Measurements from ENCODE around the gene YPEL2. TPM values are rescaled to one million over a fixed set of nuclear protein-coding genes. Genes with fewer than 3 reads are reported as not detected.

Gene YPEL2
- total RNA-seq, 2 experiments from 2014 or later: 9.0 to 10.0 TPM

- ATAC-seq (peak; percentile 37), DNase-seq (peak; percentile 42)
- POLR2A ChIA-PET: interaction anchor here (0.7 to 3.4 kb wide), 10 partner anchors 11 to 127 kb away, joined by 3 to 22 read pairs (median 3); no protein-coding TSS in a partner anchor
These were observed 684 bp downstream of the YPEL2 start for GRCh38 chr17:59331929-59332748.

GRCh38 chr17:59332749-59333377 lies 1.4 kb downstream of the YPEL2 start:
- Mint-ChIP-seq H3K4me3 (peak overlapping the region; percentile 88), H3K9me3 (ENCODE audit: insufficient read depth) (no peaks in the 10 kb centered on the region), H3K27ac (peak overlapping the region; percentile 48), H3K4me1 (ENCODE audit: low read depth) (peaks cover 52% of the 10 kb centered on the region), H3K36me3 (ENCODE audit: low read depth) (peaks cover 2% of the 10 kb centered on the region), H3K27me3 (ENCODE audit: low read depth) (peaks cover 3% of the 10 kb centered on the region)
- ATAC-seq (peak; percentile 11), DNase-seq (peak; percentile 47)
- ChIA-PET POLR2A (interaction anchor here (0.5 to 1.9 kb wide), 9 partner anchors 10 to 702 kb away, joined by 3 to 9 read pairs (median 3); no protein-coding TSS in a partner anchor), CTCF (interaction anchor here (0.7 to 2.6 kb wide), 14 partner anchors 10 to 341 kb away, joined by 3 to 22 read pairs (median 4); no protein-coding TSS in a partner anchor)

More at GRCh38 chr17:59331929-59332748, 684 bp downstream of the YPEL2 start:
- peak overlapping the region; percentile 48 for H3K27ac Mint-ChIP-seq
- peak overlapping the region; percentile 88 for H3K4me3 Mint-ChIP-seq
- peaks cover 2% of the 10 kb centered on the region for H3K36me3 Mint-ChIP-seq (ENCODE audit: low read depth)
- CTCF ChIA-PET: interaction anchor here (0.7 to 2.6 kb wide), 14 partner anchors 11 to 342 kb away, joined by 3 to 22 read pairs (median 4); no protein-coding TSS in a partner anchor
- no peaks in the 10 kb centered on the region for H3K9me3 Mint-ChIP-seq (ENCODE audit: insufficient read depth)
- peaks cover 59% of the 10 kb centered on the region for H3K4me1 Mint-ChIP-seq (ENCODE audit: low read depth)
- H3K27me3 Mint-ChIP-seq (ENCODE audit: low read depth): peaks cover 3% of the 10 kb centered on the region

DNA sequence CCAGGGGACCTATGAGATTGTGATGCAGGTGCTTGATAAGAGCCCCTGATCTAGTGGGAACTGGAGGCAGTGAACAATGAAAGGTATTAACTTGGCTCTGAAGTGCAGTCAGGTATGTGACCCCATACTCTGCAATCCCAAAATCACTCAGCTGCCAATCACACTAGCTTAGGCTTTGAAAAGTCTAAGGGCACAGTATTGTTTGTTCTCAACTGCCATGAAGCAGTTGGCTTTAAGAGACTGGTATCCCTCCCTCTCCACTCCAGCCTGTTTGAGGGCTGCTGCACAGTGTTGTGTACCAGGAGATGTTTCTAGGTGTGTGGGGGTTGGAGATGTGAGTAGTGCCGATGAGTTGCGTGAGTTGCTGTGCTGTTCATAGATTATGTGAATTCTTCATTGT lies 2.4 kb downstream of the YPEL2 start:
- H3K27ac Mint-ChIP-seq: no peak overlapping the region
- DNase-seq (no peak), ATAC-seq (no peak)
- ChIA-PET CTCF (interaction anchor here (1.5 to 2.6 kb wide), 6 partner anchors 10 to 187 kb away, joined by 3 to 22 read pairs (median 5); no protein-coding TSS in a partner anchor), POLR2A (interaction anchor here (1.2 to 1.9 kb wide), 3 partner anchors 9 to 42 kb away, joined by 3 to 4 read pairs (median 3); no protein-coding TSS in a partner anchor)
- peaks cover 43% of the 10 kb centered on the region for H3K4me1 Mint-ChIP-seq (ENCODE audit: low read depth)
- H3K36me3 Mint-ChIP-seq (ENCODE audit: low read depth): peaks cover 2% of the 10 kb centered on the region
- H3K4me3 Mint-ChIP-seq: peak overlapping the region; percentile 88
- H3K9me3 Mint-ChIP-seq (ENCODE audit: insufficient read depth): no peaks in the 10 kb centered on the region
- peaks cover 3% of the 10 kb centered on the region for H3K27me3 Mint-ChIP-seq (ENCODE audit: low read depth)

GRCh38 chr17:59335685-59336084 lies 4.2 kb downstream of the YPEL2 start:
- H3K27ac Mint-ChIP-seq: no peak overlapping the region
- no peaks in the 10 kb centered on the region for H3K9me3 Mint-ChIP-seq (ENCODE audit: insufficient read depth)
- CTCF ChIA-PET: interaction anchor here (1.0 to 1.9 kb wide), 4 partner anchors 20 to 106 kb away, joined by 3 to 6 read pairs (median 5); no protein-coding TSS in a partner anchor
- no peak for DNase-seq
- ATAC-seq: no peak
- peaks cover 2% of the 10 kb centered on the region for H3K36me3 Mint-ChIP-seq (ENCODE audit: low read depth)
- H3K4me1 Mint-ChIP-seq (ENCODE audit: low read depth): peaks cover 24% of the 10 kb centered on the region
- no peak overlapping the region for H3K4me3 Mint-ChIP-seq
- H3K27me3 Mint-ChIP-seq (ENCODE audit: low read depth): peaks cover 3% of the 10 kb centered on the region
- POLR2A ChIA-PET: no interaction called here

GRCh38 chr17:59337741-59338299 lies 6.4 kb downstream of the YPEL2 start:
- DNase-seq (no peak), ATAC-seq (no peak)
- ChIA-PET POLR2A (no interaction called here), CTCF (interaction anchor here (0.9 to 3.0 kb wide), 3 partner anchors 8 to 102 kb away, joined by 3 to 12 read pairs (median 5); no protein-coding TSS in a partner anchor)
- Mint-ChIP-seq H3K9me3 (ENCODE audit: insufficient read depth) (no peaks in the 10 kb centered on the region), H3K36me3 (ENCODE audit: low read depth) (peaks cover 2% of the 10 kb centered on the region), H3K4me1 (ENCODE audit: low read depth) (peaks cover 29% of the 10 kb centered on the region), H3K27ac (no peak overlapping the region), H3K4me3 (no peak overlapping the region), H3K27me3 (ENCODE audit: low read depth) (peaks cover 3% of the 10 kb centered on the region)

- Mint-ChIP-seq H3K9me3 (ENCODE audit: insufficient read depth) (no peaks in the 10 kb centered on the region), H3K4me1 (ENCODE audit: low read depth) (peaks cover 29% of the 10 kb centered on the region), H3K27ac (no peak overlapping the region), H3K36me3 (ENCODE audit: low read depth) (peaks cover 2% of the 10 kb centered on the region), H3K27me3 (ENCODE audit: low read depth) (peaks cover 3% of the 10 kb centered on the region), H3K4me3 (no peak overlapping the region)
- ChIA-PET POLR2A (no interaction called here), CTCF (interaction anchor here (3.0 kb wide), 1 partner anchor 9 kb away, joined by 12 read pairs; no protein-coding TSS in a partner anchor)
- no peak for ATAC-seq
- DNase-seq: no peak
These were observed 7.0 kb downstream of the YPEL2 start for GRCh38 chr17:59338498-59338897.

DNA sequence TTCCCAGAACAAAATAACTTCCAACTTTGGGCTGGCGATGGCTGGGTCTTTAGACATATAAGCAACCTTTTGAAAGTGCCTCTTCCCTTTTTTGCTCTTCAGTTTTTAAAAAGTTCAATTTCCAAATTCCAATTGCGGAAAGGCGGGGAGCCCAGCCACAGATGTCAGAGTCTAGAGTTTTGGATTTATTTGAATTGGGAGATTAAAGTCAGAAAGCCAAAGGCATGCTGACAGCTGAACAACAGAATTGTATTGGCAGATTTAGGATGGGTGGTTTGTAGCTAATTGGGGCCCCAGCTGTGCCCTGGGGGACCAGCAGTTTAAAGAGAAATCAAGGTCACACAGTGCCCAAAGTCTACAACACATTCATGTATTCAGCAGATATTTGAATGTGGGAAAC lies 10.5 kb downstream of the YPEL2 start:
- CTCF ChIA-PET: interaction anchor here (1.3 to 2.1 kb wide), 3 partner anchors 11 to 100 kb away, joined by 4 to 10 read pairs (median 6); no protein-coding TSS in a partner anchor
- Mint-ChIP-seq H3K9me3 (ENCODE audit: insufficient read depth) (no peaks in the 10 kb centered on the region), H3K4me3 (no peak overlapping the region), H3K27ac (no peak overlapping the region), H3K4me1 (ENCODE audit: low read depth) (peaks cover 29% of the 10 kb centered on the region), H3K36me3 (ENCODE audit: low read depth) (no peaks in the 10 kb centered on the region), H3K27me3 (ENCODE audit: low read depth) (no peaks in the 10 kb centered on the region)
- POLR2A ChIA-PET: no interaction called here
- no peak for DNase-seq
- no peak for ATAC-seq

GRCh38 chr17:59342681-59343131 lies 11.3 kb downstream of the YPEL2 start:
- ATAC-seq (peak; percentile 68), DNase-seq (no peak)
- H3K27me3 Mint-ChIP-seq (ENCODE audit: low read depth): no peaks in the 10 kb centered on the region

DNA sequence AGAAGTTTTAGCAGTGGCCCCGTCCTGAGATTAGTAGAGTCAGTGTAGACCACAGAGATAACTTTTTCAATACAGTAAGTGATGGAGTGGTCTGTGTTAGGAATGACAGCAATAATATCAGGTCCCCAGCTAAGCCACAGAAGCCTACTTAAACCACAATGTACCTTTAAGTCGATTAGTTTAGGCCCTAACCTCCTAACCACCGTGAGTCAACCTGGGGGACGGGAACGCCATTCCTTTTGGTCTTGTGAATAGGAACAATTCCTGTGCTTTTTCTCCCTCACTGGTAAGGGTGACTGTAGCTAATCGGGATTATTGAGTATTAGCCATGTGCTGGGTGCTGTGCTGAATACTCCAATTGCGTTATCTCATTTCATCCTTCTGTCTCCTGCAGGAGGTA lies 14.0 kb downstream of the YPEL2 start:
- CTCF ChIA-PET: interaction anchor here (1.3 to 1.8 kb wide), 2 partner anchors 16 to 34 kb away, joined by 3 to 8 read pairs; no protein-coding TSS in a partner anchor
- DNase-seq (no peak), ATAC-seq (no peak)
- Mint-ChIP-seq H3K9me3 (ENCODE audit: insufficient read depth) (no peaks in the 10 kb centered on the region), H3K27me3 (ENCODE audit: low read depth) (no peaks in the 10 kb centered on the region), H3K4me1 (ENCODE audit: low read depth) (peaks cover 34% of the 10 kb centered on the region), H3K27ac (no peak overlapping the region), H3K4me3 (no peak overlapping the region), H3K36me3 (ENCODE audit: low read depth) (no peaks in the 10 kb centered on the region)
- POLR2A ChIA-PET: no interaction called here

More at GRCh38 chr17:59342681-59343131, 11.3 kb downstream of the YPEL2 start:
- Mint-ChIP-seq H3K4me1 (ENCODE audit: low read depth) (peaks cover 29% of the 10 kb centered on the region), H3K9me3 (ENCODE audit: insufficient read depth) (no peaks in the 10 kb centered on the region), H3K4me3 (no peak overlapping the region), H3K27ac (peak overlapping the region; percentile 70), H3K36me3 (ENCODE audit: low read depth) (no peaks in the 10 kb centered on the region)
- ChIA-PET CTCF (interaction anchor here (1.1 to 2.1 kb wide), 7 partner anchors 10 to 99 kb away, joined by 3 to 10 read pairs (median 6); no protein-coding TSS in a partner anchor), POLR2A (interaction anchor here (1.1 kb wide), 1 partner anchor 10 kb away, joined by 4 read pairs; no protein-coding TSS in a partner anchor)

DNA sequence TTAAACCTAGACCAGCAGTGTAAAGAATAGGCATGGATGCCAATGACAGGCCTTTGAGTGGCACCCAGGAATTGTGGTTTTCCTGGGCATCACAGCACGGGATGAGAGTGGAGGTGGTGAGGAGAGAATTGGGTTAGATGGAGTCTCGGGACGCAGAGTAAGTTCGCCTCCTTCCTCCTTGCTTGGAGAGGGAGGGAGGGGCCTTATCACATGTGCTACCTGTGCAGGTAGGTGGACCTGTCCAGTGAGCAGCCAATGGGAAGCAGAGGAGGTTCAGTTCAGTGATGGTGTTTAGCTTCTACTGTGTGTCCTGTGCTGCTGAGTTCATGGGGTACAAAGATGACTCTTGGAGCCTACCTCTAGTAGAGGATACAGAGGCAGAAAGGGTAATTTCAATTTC lies 14.9 kb downstream of the YPEL2 start:
- no peaks in the 10 kb centered on the region for H3K27me3 Mint-ChIP-seq (ENCODE audit: low read depth)
- POLR2A ChIA-PET: interaction anchor here (1.0 kb wide), 1 partner anchor 13 kb away, joined by 3 read pairs; no protein-coding TSS in a partner anchor
- H3K9me3 Mint-ChIP-seq (ENCODE audit: insufficient read depth): no peaks in the 10 kb centered on the region
- CTCF ChIA-PET: no interaction called here
- H3K27ac Mint-ChIP-seq: no peak overlapping the region
- H3K4me3 Mint-ChIP-seq: no peak overlapping the region
- no peaks in the 10 kb centered on the region for H3K36me3 Mint-ChIP-seq (ENCODE audit: low read depth)
- no peak for ATAC-seq
- H3K4me1 Mint-ChIP-seq (ENCODE audit: low read depth): peaks cover 34% of the 10 kb centered on the region
- DNase-seq: no peak

- peaks cover 4% of the 10 kb centered on the region for H3K36me3 Mint-ChIP-seq (ENCODE audit: low read depth)
- no peak overlapping the region for H3K4me3 Mint-ChIP-seq
- H3K9me3 Mint-ChIP-seq (ENCODE audit: insufficient read depth): no peaks in the 10 kb centered on the region
- ChIA-PET POLR2A (no interaction called here), CTCF (no interaction called here)
- H3K27me3 Mint-ChIP-seq (ENCODE audit: low read depth): no peaks in the 10 kb centered on the region
- ATAC-seq (no peak), DNase-seq (no peak)
- peaks cover 38% of the 10 kb centered on the region for H3K4me1 Mint-ChIP-seq (ENCODE audit: low read depth)
- H3K27ac Mint-ChIP-seq: no peak overlapping the region
These were observed 15.5 kb downstream of the YPEL2 start for GRCh38 chr17:59346876-59347407.
